Calu3 (cell line): Measurements from ENCODE around the gene SAFB2. TPM values are rescaled to one million over a fixed set of nuclear protein-coding genes. Genes with fewer than 3 reads are reported as not detected.

ENCODE experiments used
- BruUV-seq: library from RNA; stranded (reverse); fragments of 400-500 nt; replicated peaks from 2 replicates; lab custom pipeline; 2021; lab: Mats Ljungman, UMichigan
- CTCF ChIA-PET: fragments of 300-600 bp; sonication (Branson Sonifier 250); formaldehyde crosslinking; loops from one replicate; lab custom pipeline; 2022; ENCODE audit warnings: antibody characterized with exemption; lab: Charles Lee
- DNase-seq: peaks from one replicate; pipeline ENCODE4 v3.0.0; 2022
- H3K27ac Mint-ChIP-seq: one replicate; pipeline ENCODE4 v1.8.0; 2022; ENCODE audit warnings: mixed read lengths; ENCODE audit not compliant: unreplicated experiment
- H3K27me3 Mint-ChIP-seq: one replicate; pipeline ENCODE4 v1.8.0; 2022; ENCODE audit warnings: mixed read lengths; ENCODE audit not compliant: unreplicated experiment
- H3K36me3 Mint-ChIP-seq: one replicate; pipeline ENCODE4 v1.8.0; 2022; ENCODE audit warnings: mild to moderate bottlenecking, moderate library complexity, mixed read lengths; ENCODE audit not compliant: insufficient read depth, unreplicated experiment
- H3K4me1 Mint-ChIP-seq: one replicate; pipeline ENCODE4 v1.8.0; 2022; ENCODE audit warnings: mild to moderate bottlenecking, low read depth, mixed read lengths; ENCODE audit not compliant: unreplicated experiment
- H3K4me3 Mint-ChIP-seq: one replicate; pipeline ENCODE4 v1.8.0; 2022; ENCODE audit warnings: mild to moderate bottlenecking, low read depth, moderate library complexity, mixed read lengths; ENCODE audit not compliant: unreplicated experiment
- H3K9me3 Mint-ChIP-seq: one replicate; pipeline ENCODE4 v1.8.0; 2022; ENCODE audit warnings: low read depth, mixed read lengths; ENCODE audit not compliant: unreplicated experiment
- intact Hi-C: fragments of 100-400 bp; cut with micrococcal nuclease; formaldehyde crosslinking; loops from one replicate; pipeline ENCODE4 v1.10.0; 2022; ENCODE audit not compliant: unreplicated experiment
- total RNA-seq: library from RNA; stranded (reverse); gene quantifications from 2 replicates; pipeline ENCODE4 v1.2.3, GENCODE V29; 2022
- TF ChIP-seq, protein P1 (sequence below): fragments of 200-600 bp; IDR thresholded peaks from one replicate; pipeline ENCODE4 v1.8.0; 2022; ENCODE audit warnings: antibody characterized with exemption; ENCODE audit not compliant: unreplicated experiment

SAFB2 gene
- total RNA-seq, 1 experiment from 2014 or later, result 71.7 TPM

DNA sequence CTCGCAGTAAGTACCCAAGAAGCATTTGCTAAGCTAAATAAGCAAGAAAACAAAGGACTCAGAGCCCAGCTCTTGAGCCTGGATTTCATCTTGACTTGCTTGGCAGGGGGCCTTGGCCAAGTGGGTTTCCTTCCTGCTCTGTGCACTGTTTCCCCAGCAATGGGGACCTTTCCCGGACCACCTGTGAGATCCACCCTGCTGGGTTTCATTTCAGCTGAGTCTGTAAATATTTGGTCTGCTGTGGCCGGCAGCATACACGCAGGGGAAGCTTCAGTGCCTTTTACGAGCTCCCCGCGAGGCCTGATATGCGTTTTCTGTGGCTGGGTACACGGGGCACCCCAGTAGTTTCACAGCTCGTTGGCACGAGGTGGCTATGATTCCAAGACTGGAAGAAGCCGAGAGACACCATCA, 42.4 kb downstream of the SAFB2 start:
- no peaks in the 10 kb centered on the region for H3K9me3 Mint-ChIP-seq
- H3K27me3 Mint-ChIP-seq, result no peaks in the 10 kb centered on the region
- no peaks in the 10 kb centered on the region for H3K4me1 Mint-ChIP-seq
- no peaks in the 10 kb centered on the region for H3K36me3 Mint-ChIP-seq
- DNase-seq, result no peak
- H3K4me3 Mint-ChIP-seq, result no peak overlapping the region
- TF ChIP-seq, protein P1, sequence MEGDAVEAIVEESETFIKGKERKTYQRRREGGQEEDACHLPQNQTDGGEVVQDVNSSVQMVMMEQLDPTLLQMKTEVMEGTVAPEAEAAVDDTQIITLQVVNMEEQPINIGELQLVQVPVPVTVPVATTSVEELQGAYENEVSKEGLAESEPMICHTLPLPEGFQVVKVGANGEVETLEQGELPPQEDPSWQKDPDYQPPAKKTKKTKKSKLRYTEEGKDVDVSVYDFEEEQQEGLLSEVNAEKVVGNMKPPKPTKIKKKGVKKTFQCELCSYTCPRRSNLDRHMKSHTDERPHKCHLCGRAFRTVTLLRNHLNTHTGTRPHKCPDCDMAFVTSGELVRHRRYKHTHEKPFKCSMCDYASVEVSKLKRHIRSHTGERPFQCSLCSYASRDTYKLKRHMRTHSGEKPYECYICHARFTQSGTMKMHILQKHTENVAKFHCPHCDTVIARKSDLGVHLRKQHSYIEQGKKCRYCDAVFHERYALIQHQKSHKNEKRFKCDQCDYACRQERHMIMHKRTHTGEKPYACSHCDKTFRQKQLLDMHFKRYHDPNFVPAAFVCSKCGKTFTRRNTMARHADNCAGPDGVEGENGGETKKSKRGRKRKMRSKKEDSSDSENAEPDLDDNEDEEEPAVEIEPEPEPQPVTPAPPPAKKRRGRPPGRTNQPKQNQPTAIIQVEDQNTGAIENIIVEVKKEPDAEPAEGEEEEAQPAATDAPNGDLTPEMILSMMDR, result no peak
- intact Hi-C loops, result no loop called here
- H3K27ac Mint-ChIP-seq, result no peak overlapping the region
- BruUV-seq, result no TSS peak
- CTCF ChIA-PET, result interaction anchor here (0.6 kb wide), 1 partner anchor 265 kb away, joined by 3 read pairs; no protein-coding TSS in a partner anchor

DNA sequence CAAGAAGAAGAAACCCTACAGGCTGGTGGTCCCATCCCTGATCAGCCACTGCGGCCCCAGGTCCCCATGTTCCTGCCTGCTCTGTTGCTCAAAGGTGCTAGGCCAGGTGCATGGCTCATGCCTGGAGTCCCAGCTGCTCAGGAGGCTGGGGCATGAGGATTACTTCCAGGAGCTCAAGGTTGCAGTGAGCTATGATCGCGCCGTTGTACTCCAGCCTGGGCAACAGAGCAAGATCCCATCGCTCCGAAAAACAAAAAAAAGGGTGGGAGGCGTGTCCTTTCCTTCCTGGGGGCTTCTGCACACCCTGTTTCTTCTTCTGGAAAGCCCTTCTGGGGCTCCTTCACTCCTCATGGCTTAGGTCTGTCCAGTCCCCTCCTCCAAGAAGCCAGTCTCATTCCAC, 42.9 kb downstream of the SAFB2 start:
- Mint-ChIP-seq H3K4me1 (no peaks in the 10 kb centered on the region), H3K27me3 (no peaks in the 10 kb centered on the region), H3K27ac (no peak overlapping the region), H3K4me3 (no peak overlapping the region), H3K36me3 (no peaks in the 10 kb centered on the region), H3K9me3 (no peaks in the 10 kb centered on the region)
- intact Hi-C loops, result no loop called here
- TF ChIP-seq, protein P1, result no peak
- DNase-seq, result no peak
- no TSS peak for BruUV-seq
- CTCF ChIA-PET, result no interaction called here

GRCh38 chr19:5579286-5579685, 43.3 kb downstream of the SAFB2 start:
- DNase-seq, result no peak
- no peak overlapping the region for H3K27ac Mint-ChIP-seq
- no peaks in the 10 kb centered on the region for H3K36me3 Mint-ChIP-seq
- H3K4me3 Mint-ChIP-seq, result no peak overlapping the region
- no TSS peak for BruUV-seq
- H3K9me3 Mint-ChIP-seq, result no peaks in the 10 kb centered on the region
- no peaks in the 10 kb centered on the region for H3K4me1 Mint-ChIP-seq
- intact Hi-C loops, result no loop called here
- H3K27me3 Mint-ChIP-seq, result no peaks in the 10 kb centered on the region
- CTCF ChIA-PET, result no interaction called here
- TF ChIP-seq, protein P1, result no peak

DNA sequence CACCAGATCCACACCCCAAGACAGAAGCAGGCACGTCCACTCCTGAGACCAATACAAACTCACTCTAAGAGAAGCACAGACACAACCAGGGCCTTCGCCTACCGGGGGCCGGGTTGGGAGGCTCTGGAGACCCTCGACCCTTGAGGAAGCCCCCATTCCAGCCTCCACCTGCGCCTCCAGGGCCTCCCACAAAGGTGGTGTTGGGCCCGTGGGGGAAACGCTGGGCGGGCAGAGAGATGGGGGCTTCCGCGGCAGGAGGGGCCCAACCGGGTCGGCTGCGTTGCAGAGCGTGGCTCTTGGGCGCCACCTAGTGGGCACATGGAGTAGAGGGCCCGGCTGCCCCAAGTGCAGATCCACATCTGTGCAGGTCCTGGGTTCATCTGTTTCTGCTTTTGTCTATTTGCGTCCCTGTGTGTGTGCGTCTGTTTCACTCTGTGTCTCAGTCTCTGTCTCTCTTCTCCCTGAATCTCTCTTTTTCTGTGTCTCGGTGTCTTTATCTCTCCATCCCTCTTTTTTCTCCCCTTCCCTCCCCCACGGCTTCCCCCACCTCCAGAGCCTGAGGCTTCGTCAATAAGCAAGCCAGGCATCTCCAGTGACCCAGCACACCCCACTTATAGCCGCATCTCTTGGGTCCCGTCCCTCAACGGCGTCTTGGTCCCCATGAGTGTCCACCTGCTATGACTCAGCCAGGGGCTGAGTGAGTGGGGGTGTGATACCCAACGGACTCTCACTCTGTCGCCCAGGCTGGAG, 44.3 kb downstream of the SAFB2 start:
- H3K4me3 Mint-ChIP-seq, result no peak overlapping the region
- BruUV-seq, result no TSS peak
- peak; percentile 70 for DNase-seq
- TF ChIP-seq, protein P1, result peak; percentile 87
- intact Hi-C loops, result no loop called here
- H3K27me3 Mint-ChIP-seq, result no peaks in the 10 kb centered on the region
- H3K36me3 Mint-ChIP-seq, result no peaks in the 10 kb centered on the region
- CTCF ChIA-PET, result no interaction called here
- no peak overlapping the region for H3K27ac Mint-ChIP-seq
- H3K4me1 Mint-ChIP-seq, result no peaks in the 10 kb centered on the region
- H3K9me3 Mint-ChIP-seq, result no peaks in the 10 kb centered on the region
